Liver (tissue), 9 donors: ENCODE measurements around the gene CACNG8. TPM values are rescaled to one million over a fixed set of nuclear protein-coding genes. Genes with fewer than 3 reads are reported as not detected.

ENCODE experiments used
- DNase-seq: peaks from one replicate; pipeline ENCODE4 v3.0.0-alpha.2; 2017; ENCODE audit warnings: low spot score
- H3K27ac ChIP-seq, 2 donors: one replicate each; pipeline ENCODE4 v1.7.0; 2013; ENCODE audit warnings: inconsistent platforms in 2 of 2, low read length in 2 of 2, control low read depth in 1 of 2, low read depth in 1 of 2, mild to moderate bottlenecking in 1 of 2
- H3K27me3 ChIP-seq, 4 donors: one replicate each; pipeline versions ENCODE4 v1.6.1 to v1.7.0; 2013; ENCODE audit warnings: low read length in 3 of 4, inconsistent platforms in 1 of 4, mild to moderate bottlenecking in 1 of 4, moderate library complexity in 1 of 4; ENCODE audit not compliant: control insufficient read depth in 4 of 4, insufficient read depth in 4 of 4
- H3K36me3 ChIP-seq, 4 donors: one replicate each; pipeline versions ENCODE4 v1.6.1 to v1.7.0; 2013; ENCODE audit warnings: low read length in 3 of 4, mild to moderate bottlenecking in 3 of 4, low read depth in 1 of 4, moderate library complexity in 1 of 4; ENCODE audit not compliant: control insufficient read depth in 4 of 4, insufficient read depth in 3 of 4
- H3K4me1 ChIP-seq, 4 donors: one replicate each; pipeline versions ENCODE4 v1.6.1 to v1.7.0; 2013; ENCODE audit warnings: low read length in 3 of 4, mild to moderate bottlenecking in 3 of 4, moderate library complexity in 1 of 4; ENCODE audit not compliant: control insufficient read depth in 4 of 4, insufficient read depth in 4 of 4
- H3K4me3 ChIP-seq, 3 donors: one replicate each; pipeline versions ENCODE4 v1.6.1 to v1.7.0; 2013; ENCODE audit warnings: low read length in 3 of 3, control low read depth in 1 of 3, low read depth in 1 of 3, mild to moderate bottlenecking in 1 of 3
- H3K9ac ChIP-seq, 2 donors: one replicate each; pipeline ENCODE4 v1.7.0; 2013; ENCODE audit warnings: low read length in 2 of 2, mild to moderate bottlenecking in 2 of 2, moderate library complexity in 2 of 2, control low read depth in 1 of 2, low read depth in 1 of 2
- H3K9me3 ChIP-seq, 4 donors: one replicate each; pipeline versions ENCODE4 v1.6.1 to v1.7.0; 2013; ENCODE audit warnings: low read length in 3 of 4; ENCODE audit not compliant: control insufficient read depth in 4 of 4
- ATF3 ChIP-seq: IDR thresholded peaks from 2 replicates; pipeline ENCODE4 v1.6.1; 2016; ENCODE audit warnings: antibody characterized with exemption
- EGR1 ChIP-seq, 2 donors: IDR thresholded peaks; 2 replicates each; pipeline ENCODE4 v1.6.1; 2016 to 2018; ENCODE audit warnings: antibody characterized with exemption in 2 of 2, low read depth in 2 of 2
- FOXA1 ChIP-seq: IDR thresholded peaks from 2 replicates; pipeline ENCODE4 v1.6.1; 2016; ENCODE audit warnings: antibody characterized with exemption
- FOXA2 ChIP-seq: IDR thresholded peaks from 2 replicates; pipeline ENCODE4 v1.6.1; 2016; ENCODE audit warnings: antibody characterized with exemption
- GABPA ChIP-seq, 2 donors: IDR thresholded peaks in 1 of 2; conservative IDR thresholded peaks in 1 of 2; 2 replicates each; pipeline ENCODE4 v1.6.1; 2016; ENCODE audit warnings: antibody characterized with exemption in 2 of 2, mild to moderate bottlenecking in 1 of 2, moderate library complexity in 1 of 2
- HNF4G ChIP-seq: IDR thresholded peaks from 2 replicates; pipeline ENCODE4 v1.6.1; 2016; ENCODE audit warnings: antibody characterized with exemption
- JUND ChIP-seq, 2 donors: IDR thresholded peaks; 2 replicates each; pipeline ENCODE4 v1.6.1; 2016; ENCODE audit warnings: antibody characterized with exemption in 2 of 2
- NR2F2 ChIP-seq: IDR thresholded peaks from 2 replicates; pipeline ENCODE4 v1.6.1; 2016; ENCODE audit warnings: antibody characterized with exemption
- REST ChIP-seq: IDR thresholded peaks from 2 replicates; pipeline ENCODE4 v1.6.1; 2016; ENCODE audit warnings: antibody characterized with exemption, mild to moderate bottlenecking
- RXRA ChIP-seq, 2 donors: IDR thresholded peaks; 2 replicates each; pipeline ENCODE4 v1.6.1; 2017 to 2018; ENCODE audit warnings: antibody characterized with exemption in 2 of 2, mild to moderate bottlenecking in 1 of 2
- SP1 ChIP-seq: IDR thresholded peaks from 2 replicates; pipeline ENCODE4 v1.6.1; 2018; ENCODE audit warnings: antibody characterized with exemption, mild to moderate bottlenecking
- TAF1 ChIP-seq: conservative IDR thresholded peaks from 2 replicates; pipeline ENCODE4 v1.6.1; 2016; ENCODE audit warnings: antibody characterized with exemption, mild to moderate bottlenecking
- YY1 ChIP-seq: IDR thresholded peaks from 2 replicates; pipeline ENCODE4 v1.6.1; 2016; ENCODE audit warnings: antibody characterized with exemption, mild to moderate bottlenecking
- WGBS: extraction: QIAGEN DNeasy Blood & Tissue Kit; methylation state at CpG from one replicate; pipeline ENCODE4 v1.1.7; 2013; 5-methylcytosine and 5-hydroxymethylcytosine counted together
- polyA plus RNA-seq, 2 donors: library from polyadenylated mRNA; stranded (reverse) in 1 of 2; unstranded in 1 of 2; fragments of 200-250 nt in 1 of 2; fragments of >200 nt in 1 of 2; fragmentation: Nextera tagmentation in 1 of 2; extraction: Ambion mirVana in 1 of 2; gene quantifications; one replicate each; pipeline versions ENCODE4 v1.2.1 to v1.2.3, GENCODE V29; 2013 to 2015
- total RNA-seq, 2 donors: library from RNA; depleted of rRNA; stranded (reverse); fragments of >200 nt; gene quantifications; one replicate each; pipeline ENCODE4 v1.2.3, GENCODE V29; 2014
- donor health status: healthy.
- donor health status: healthy.
- donor health status: healthy.
- donor health status: healthy.
- donor health status: healthy.

CACNG8 gene
- total and polyA plus RNA-seq, 4 donors: under 0.01 TPM; not detected in 3

- no peak for TF ChIP-seq RXRA (IDR thresholded peaks at IDR 0.05)
- TF ChIP-seq NR2F2: no peak
- TF ChIP-seq TAF1: no peak
- no peak for TF ChIP-seq SP1
- TF ChIP-seq ATF3: no peak
- no peak for TF ChIP-seq EGR1 (IDR thresholded peaks at IDR 0.05; ENCODE audit: low read depth in 2 of 2)
- TF ChIP-seq JUND (IDR thresholded peaks at IDR 0.05): no peak
- TF ChIP-seq HNF4G: no peak
- TF ChIP-seq FOXA1: no peak
- TF ChIP-seq GABPA (IDR thresholded peaks at IDR 0.05 in 1 of 2, conservative IDR thresholded peaks at IDR 0.05 in 1 of 2): no peak
These were observed 45.4 kb upstream of the CACNG8 start (continued) for GRCh38 chr19:53917356-53917755.

- H3K4me1 ChIP-seq: no peaks in the 10 kb centered on the region
- no peaks in the 10 kb centered on the region for H3K27me3 ChIP-seq
- H3K4me3 ChIP-seq: no peak overlapping the region
- WGBS: 39% methylated on average over 8 of the region's 8 CpGs
- H3K9ac ChIP-seq: no peak overlapping the region
- TF ChIP-seq YY1 (no peak), REST (peak; percentile 98)
- no peaks in the 10 kb centered on the region for H3K9me3 ChIP-seq
- H3K36me3 ChIP-seq: no peaks in the 10 kb centered on the region
- DNase-seq: no peak
- H3K27ac ChIP-seq: no peak overlapping the region
These were observed 35.0 kb upstream of the CACNG8 start for GRCh38 chr19:53927739-53928138.

GRCh38 chr19:53936029-53936428 is 26.7 kb upstream of the CACNG8 start:
- H3K9ac ChIP-seq: no peak overlapping the region
- H3K27ac ChIP-seq: no peak overlapping the region
- no peak for DNase-seq
- 52% methylated on average over 7 of the region's 7 CpGs for WGBS
- no peaks in the 10 kb centered on the region for H3K36me3 ChIP-seq
- peaks cover 0 to 3% (median 0%) of the 10 kb centered on the region in 4 donors for H3K27me3 ChIP-seq
- TF ChIP-seq NR2F2 (no peak), FOXA2 (no peak), HNF4G (no peak), YY1 (no peak), ATF3 (no peak), FOXA1 (no peak)
- peaks cover 0 to 2% (median 0%) of the 10 kb centered on the region in 4 donors for H3K9me3 ChIP-seq
- H3K4me1 ChIP-seq: no peaks in the 10 kb centered on the region
- no peak overlapping the region for H3K4me3 ChIP-seq
